Measurements from ENCODE around the gene PDE10A. TPM values are rescaled to one million over a fixed set of nuclear protein-coding genes. Genes with fewer than 3 reads are reported as not detected.
A peak's percentile ranks its signal among the peaks of the same experiment; 100 is the strongest.

Gene PDE10A
- total RNA-seq, 1 donor from 2014 or later: 14.4 TPM

GRCh38 chr6:165695722-165696515, 32.9 kb upstream of the PDE10A start:
- TF ChIP-seq CTCF (IDR thresholded peaks at IDR 0.05; ENCODE audit: unreplicated experiment): no peak
- no peaks in the 10 kb centered on the region for H3K9me3 Mint-ChIP-seq (ENCODE audit: low read depth)
- H3K4me3 Mint-ChIP-seq (ENCODE audit: low read depth): no peak overlapping the region
- H3K36me3 Mint-ChIP-seq (ENCODE audit: insufficient read depth): no peaks in the 10 kb centered on the region
- no peak overlapping the region for H3K27ac Mint-ChIP-seq
- H3K4me1 Mint-ChIP-seq (ENCODE audit: low read depth): no peaks in the 10 kb centered on the region
- H3K27me3 Mint-ChIP-seq: peaks cover 13% of the 10 kb centered on the region
- DNase-seq (ENCODE audit: low spot score, unreplicated experiment): no peak

GRCh38 chr6:165694296-165694695, 31.3 kb upstream of the PDE10A start:
- H3K36me3 Mint-ChIP-seq (ENCODE audit: insufficient read depth): no peaks in the 10 kb centered on the region
- peaks cover 4% of the 10 kb centered on the region for H3K9me3 Mint-ChIP-seq (ENCODE audit: low read depth)
- no peak for DNase-seq (ENCODE audit: low spot score, unreplicated experiment)
- no peaks in the 10 kb centered on the region for H3K4me1 Mint-ChIP-seq (ENCODE audit: low read depth)
- TF ChIP-seq CTCF (IDR thresholded peaks at IDR 0.05; ENCODE audit: unreplicated experiment): no peak
- no peak overlapping the region for H3K27ac Mint-ChIP-seq
- H3K4me3 Mint-ChIP-seq (ENCODE audit: low read depth): no peak overlapping the region
- H3K27me3 Mint-ChIP-seq: peaks cover 16% of the 10 kb centered on the region

GRCh38 chr6:165692106-165692653, 29.1 kb upstream of the PDE10A start:
- DNase-seq (ENCODE audit: low spot score, unreplicated experiment): no peak
- TF ChIP-seq CTCF (IDR thresholded peaks at IDR 0.05; ENCODE audit: unreplicated experiment): no peak
- no peaks in the 10 kb centered on the region for H3K36me3 Mint-ChIP-seq (ENCODE audit: insufficient read depth)
- no peaks in the 10 kb centered on the region for H3K4me1 Mint-ChIP-seq (ENCODE audit: low read depth)
- no peak overlapping the region for H3K27ac Mint-ChIP-seq
- no peak overlapping the region for H3K4me3 Mint-ChIP-seq (ENCODE audit: low read depth)
- peaks cover 4% of the 10 kb centered on the region for H3K9me3 Mint-ChIP-seq (ENCODE audit: low read depth)
- H3K27me3 Mint-ChIP-seq: peaks cover 16% of the 10 kb centered on the region

- no peaks in the 10 kb centered on the region for H3K36me3 Mint-ChIP-seq (ENCODE audit: insufficient read depth)
- no peaks in the 10 kb centered on the region for H3K4me1 Mint-ChIP-seq (ENCODE audit: low read depth)
- no peak for DNase-seq (ENCODE audit: low spot score, unreplicated experiment)
- H3K27ac Mint-ChIP-seq: no peak overlapping the region
- H3K9me3 Mint-ChIP-seq (ENCODE audit: low read depth): peaks cover 4% of the 10 kb centered on the region
- H3K27me3 Mint-ChIP-seq: peaks cover 11% of the 10 kb centered on the region
- no peak overlapping the region for H3K4me3 Mint-ChIP-seq (ENCODE audit: low read depth)
- TF ChIP-seq CTCF (IDR thresholded peaks at IDR 0.05; ENCODE audit: unreplicated experiment): peak; percentile 31
These were observed 26.7 kb upstream of the PDE10A start for GRCh38 chr6:165689699-165690098.

GRCh38 chr6:165686596-165687365, 23.7 kb upstream of the PDE10A start:
- Mint-ChIP-seq H3K9me3 (ENCODE audit: low read depth) (peaks cover 4% of the 10 kb centered on the region), H3K27me3 (peaks cover 9% of the 10 kb centered on the region), H3K4me3 (ENCODE audit: low read depth) (no peak overlapping the region), H3K36me3 (ENCODE audit: insufficient read depth) (no peaks in the 10 kb centered on the region), H3K27ac (no peak overlapping the region), H3K4me1 (ENCODE audit: low read depth) (peaks cover 2% of the 10 kb centered on the region)
- no peak for TF ChIP-seq CTCF (IDR thresholded peaks at IDR 0.05; ENCODE audit: unreplicated experiment)
- DNase-seq (ENCODE audit: low spot score, unreplicated experiment): no peak
